BE2C (cell line): ENCODE measurements around the gene RBKS.

Source experiments
- DNase-seq: peaks from one replicate; pipeline ENCODE4 v3.0.0-alpha.2; 2020
- H3K27me3 ChIP-seq: fragments of 250-450 bp; sonication (Bioruptor Pico); 2 replicates; pipeline ENCODE4 v1.5.1; 2020; ENCODE audit warnings: mild to moderate bottlenecking
- H3K36me3 ChIP-seq: fragments of 250-450 bp; sonication (Bioruptor Pico); 2 replicates; pipeline ENCODE4 v1.5.1; 2020; ENCODE audit warnings: mild to moderate bottlenecking
- H3K4me1 ChIP-seq: fragments of 250-450 bp; sonication (Bioruptor Pico); 2 replicates; pipeline ENCODE4 v1.5.1; 2020
- H3K4me3 ChIP-seq: 2 replicates; pipeline ENCODE4 v1.5.1; 2011; ENCODE audit warnings: low read depth, low read length
- H3K9me3 ChIP-seq: fragments of 250-450 bp; sonication (Bioruptor Pico); 2 replicates; pipeline ENCODE4 v1.5.1; 2020
- TF ChIP-seq, protein P1 (sequence below): IDR thresholded peaks from 2 replicates; pipeline ENCODE4 v1.5.1; 2012; ENCODE audit warnings: mild to moderate bottlenecking, low read depth, low read length

RBKS gene

DNA sequence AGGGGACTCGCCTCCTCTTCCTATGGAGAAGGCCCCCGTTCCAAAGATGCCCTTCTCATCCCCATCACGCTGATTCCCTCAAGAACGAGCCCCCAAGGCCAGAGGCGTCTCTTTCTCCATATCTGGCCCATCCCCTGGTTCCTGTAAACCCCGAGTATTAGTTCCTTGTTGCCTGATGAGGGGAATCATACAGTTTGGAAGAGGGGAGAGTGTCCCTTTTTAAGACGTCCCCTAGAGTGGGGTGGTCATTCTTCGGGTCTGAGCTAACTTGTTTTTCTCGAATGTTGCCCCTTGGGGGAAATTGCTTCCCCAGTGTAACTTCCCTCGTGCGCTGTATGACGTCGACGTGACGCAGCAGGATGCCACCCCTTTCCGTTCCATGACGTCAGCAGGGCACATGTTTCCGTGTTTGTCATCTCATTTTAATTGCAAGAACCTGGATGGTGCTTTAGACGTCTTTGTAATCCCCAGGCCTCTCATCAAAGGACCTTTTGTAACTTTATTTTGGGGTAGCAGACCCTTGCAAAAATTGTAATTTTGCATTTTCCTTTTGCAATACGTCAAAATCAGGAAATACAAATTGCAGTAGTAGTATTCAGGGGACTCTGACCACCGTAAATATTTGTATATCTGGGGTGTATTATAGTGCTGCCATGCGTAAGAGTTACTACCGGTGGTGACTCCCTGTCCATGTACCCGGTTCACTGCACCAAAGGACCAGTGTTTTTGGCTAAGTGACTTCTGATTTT, 911 bp upstream of the RBKS start:
- no peaks in the 10 kb centered on the region for H3K27me3 ChIP-seq
- peaks cover 8% of the 10 kb centered on the region; the same call in 1 of the 2 replicates for H3K4me1 ChIP-seq
- no peaks in the 10 kb centered on the region for H3K9me3 ChIP-seq
- H3K36me3 ChIP-seq = no peaks in the 10 kb centered on the region
- peak overlapping the region; percentile 93 for H3K4me3 ChIP-seq
- TF ChIP-seq, protein P1, sequence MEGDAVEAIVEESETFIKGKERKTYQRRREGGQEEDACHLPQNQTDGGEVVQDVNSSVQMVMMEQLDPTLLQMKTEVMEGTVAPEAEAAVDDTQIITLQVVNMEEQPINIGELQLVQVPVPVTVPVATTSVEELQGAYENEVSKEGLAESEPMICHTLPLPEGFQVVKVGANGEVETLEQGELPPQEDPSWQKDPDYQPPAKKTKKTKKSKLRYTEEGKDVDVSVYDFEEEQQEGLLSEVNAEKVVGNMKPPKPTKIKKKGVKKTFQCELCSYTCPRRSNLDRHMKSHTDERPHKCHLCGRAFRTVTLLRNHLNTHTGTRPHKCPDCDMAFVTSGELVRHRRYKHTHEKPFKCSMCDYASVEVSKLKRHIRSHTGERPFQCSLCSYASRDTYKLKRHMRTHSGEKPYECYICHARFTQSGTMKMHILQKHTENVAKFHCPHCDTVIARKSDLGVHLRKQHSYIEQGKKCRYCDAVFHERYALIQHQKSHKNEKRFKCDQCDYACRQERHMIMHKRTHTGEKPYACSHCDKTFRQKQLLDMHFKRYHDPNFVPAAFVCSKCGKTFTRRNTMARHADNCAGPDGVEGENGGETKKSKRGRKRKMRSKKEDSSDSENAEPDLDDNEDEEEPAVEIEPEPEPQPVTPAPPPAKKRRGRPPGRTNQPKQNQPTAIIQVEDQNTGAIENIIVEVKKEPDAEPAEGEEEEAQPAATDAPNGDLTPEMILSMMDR = no peak
- peak; percentile 16 for DNase-seq

DNA sequence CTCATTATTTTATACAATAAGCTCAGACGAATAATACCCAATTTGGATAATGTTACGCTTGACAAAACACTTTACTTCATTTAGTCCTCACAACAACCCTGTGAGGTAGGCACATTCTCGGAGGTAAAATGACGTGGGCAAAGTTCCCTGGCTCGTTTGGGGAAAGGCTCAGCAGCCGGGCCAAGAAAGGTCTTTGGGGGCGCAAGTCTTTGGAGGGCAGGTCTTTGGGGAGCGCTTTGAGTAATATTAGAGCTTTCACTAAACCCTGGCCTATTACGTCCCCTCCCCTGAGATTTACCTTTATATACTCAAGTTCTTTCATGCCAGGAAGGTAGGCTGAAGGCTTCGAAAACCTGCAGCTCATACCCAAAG, 427 bp downstream of the RBKS start:
- no peak for DNase-seq
- Histone ChIP-seq H3K4me3 (peak overlapping the region; percentile 93), H3K9me3 (no peaks in the 10 kb centered on the region), H3K4me1 (peaks cover 19% of the 10 kb centered on the region), H3K36me3 (no peaks in the 10 kb centered on the region), H3K27me3 (no peaks in the 10 kb centered on the region)
- TF ChIP-seq, protein P1 = no peak

DNA sequence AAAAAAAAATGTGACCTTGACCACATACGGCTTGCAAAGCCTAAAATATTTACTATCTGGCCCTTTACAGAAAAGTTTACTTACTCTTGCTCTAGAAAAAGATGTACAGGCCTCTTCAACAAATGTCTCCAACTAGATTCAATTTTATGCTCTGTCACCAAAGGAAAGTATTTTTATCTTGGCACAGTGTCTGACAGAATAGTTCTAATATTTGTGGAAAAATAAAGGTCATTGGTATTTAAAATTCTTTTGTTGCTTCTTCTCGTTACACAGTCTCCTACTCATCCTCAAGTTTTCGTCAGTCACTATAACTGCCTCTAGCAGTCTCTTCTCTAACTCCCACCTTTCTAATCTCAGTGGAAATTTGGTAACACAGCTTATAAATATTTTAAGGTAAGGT, 1.4 kb downstream of the RBKS start:
- H3K27me3 ChIP-seq = no peaks in the 10 kb centered on the region
- no peaks in the 10 kb centered on the region for H3K9me3 ChIP-seq
- TF ChIP-seq, protein P1 = no peak
- peaks cover 19% of the 10 kb centered on the region for H3K4me1 ChIP-seq
- no peaks in the 10 kb centered on the region for H3K36me3 ChIP-seq
- no peak overlapping the region for H3K4me3 ChIP-seq
- DNase-seq = no peak

DNA sequence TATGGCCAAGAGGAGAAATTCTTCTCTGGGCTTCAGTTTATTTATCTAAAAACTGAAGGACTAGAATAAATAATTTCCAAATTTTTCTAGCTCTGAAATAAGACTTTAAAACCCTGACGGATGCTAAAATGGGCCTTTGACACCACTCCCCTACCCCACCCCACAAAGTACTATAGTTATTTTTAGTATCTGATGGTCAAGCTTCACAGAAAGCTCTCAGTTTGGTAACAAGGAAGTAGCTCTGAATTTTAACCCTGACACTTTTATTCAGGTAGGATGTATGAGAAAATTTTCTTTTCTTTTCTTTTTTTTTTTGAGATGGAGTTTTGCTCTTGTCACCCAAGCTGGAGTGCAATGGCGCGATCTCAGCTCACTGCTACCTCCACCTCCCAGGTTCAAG, 2.4 kb downstream of the RBKS start:
- H3K36me3 ChIP-seq = no peaks in the 10 kb centered on the region
- TF ChIP-seq, protein P1 = no peak
- H3K4me1 ChIP-seq = peaks cover 19% of the 10 kb centered on the region
- no peaks in the 10 kb centered on the region for H3K9me3 ChIP-seq
- no peak for DNase-seq
- no peak overlapping the region for H3K4me3 ChIP-seq
- H3K27me3 ChIP-seq = no peaks in the 10 kb centered on the region

DNA sequence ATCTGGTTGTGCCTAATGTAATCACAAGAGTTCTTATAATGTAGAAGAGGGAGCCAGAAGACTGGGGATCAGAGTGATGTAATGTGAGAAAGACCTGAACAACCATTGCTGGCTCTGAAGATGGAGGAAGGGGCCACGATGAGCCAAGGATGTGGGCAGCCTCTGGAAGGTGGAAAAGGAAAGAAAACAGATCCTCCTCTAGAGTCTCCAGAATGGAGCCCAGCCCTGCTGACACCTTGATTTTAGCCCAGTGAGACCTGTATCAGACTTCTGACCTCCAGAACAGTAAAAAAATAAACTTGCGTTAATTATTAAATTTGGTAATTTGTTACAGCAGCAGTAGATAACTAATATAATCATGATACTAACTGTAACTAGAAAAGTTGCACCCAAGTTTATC, 3.1 kb downstream of the RBKS start:
- H3K4me3 ChIP-seq = no peak overlapping the region
- no peaks in the 10 kb centered on the region for H3K36me3 ChIP-seq
- H3K27me3 ChIP-seq = no peaks in the 10 kb centered on the region
- peaks cover 4% of the 10 kb centered on the region; the same call in 1 of the 2 replicates for H3K9me3 ChIP-seq
- H3K4me1 ChIP-seq = peaks cover 19% of the 10 kb centered on the region
- TF ChIP-seq, protein P1 = no peak
- DNase-seq = no peak

DNA sequence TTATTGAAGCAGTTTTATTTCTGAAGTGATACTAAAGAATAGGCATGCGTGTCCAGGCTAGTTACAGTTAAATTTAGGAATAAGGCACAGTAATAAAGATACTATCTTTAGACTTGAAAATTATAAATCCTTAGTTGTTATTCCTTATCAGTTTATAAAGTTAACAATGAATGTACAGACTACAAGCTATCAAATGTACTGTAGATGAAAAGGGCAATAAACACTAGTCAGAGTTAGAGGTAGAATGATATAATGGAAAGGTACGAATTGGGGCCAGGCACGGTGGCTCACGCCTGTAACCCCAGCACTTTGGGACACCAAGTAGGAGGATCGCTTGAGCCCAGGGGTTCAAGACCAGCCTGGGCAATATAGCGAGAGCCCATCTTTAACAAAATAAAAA, 3.9 kb downstream of the RBKS start:
- TF ChIP-seq, protein P1 = no peak
- H3K4me1 ChIP-seq = peaks cover 19% of the 10 kb centered on the region
- peak; percentile 16 for DNase-seq

More for the DNA sequence above, 3.9 kb downstream of the RBKS start:
- H3K27me3 ChIP-seq = no peaks in the 10 kb centered on the region
- no peak overlapping the region for H3K4me3 ChIP-seq
- no peaks in the 10 kb centered on the region for H3K36me3 ChIP-seq
- peaks cover 7% of the 10 kb centered on the region; the same call in 1 of the 2 replicates for H3K9me3 ChIP-seq
